H9 (cell line): ENCODE results near the gene MKX. TPM values are rescaled to one million over a fixed set of nuclear protein-coding genes. Genes with fewer than 3 reads are reported as not detected.

Source experiments
- DNase-seq: peaks from one replicate; pipeline ENCODE4 v3.0.0-alpha.2; 2017
- H2AFZ ChIP-seq: one replicate; pipeline ENCODE4 v1.6.1; 2013; ENCODE audit warnings: mild to moderate bottlenecking, low read length, control low read depth, moderate library complexity
- H2AK5ac ChIP-seq: 2 replicates; pipeline ENCODE4 v1.6.1; 2013; ENCODE audit warnings: low read length, control low read depth, mixed read lengths; ENCODE audit not compliant: insufficient read length
- H2BK120ac ChIP-seq: one replicate; pipeline ENCODE4 v1.6.1; 2013; ENCODE audit warnings: low read depth, mild to moderate bottlenecking, low read length, control low read depth, inconsistent platforms; ENCODE audit not compliant: poor library complexity, severe bottlenecking
- H2BK12ac ChIP-seq: 2 replicates; pipeline ENCODE4 v1.6.1; 2013; ENCODE audit warnings: low read length, control low read depth, mixed read lengths, low read depth; ENCODE audit not compliant: insufficient read length
- H2BK15ac ChIP-seq: 2 replicates; pipeline ENCODE4 v1.6.1; 2013; ENCODE audit warnings: low read depth, low read length, control low read depth
- H2BK20ac ChIP-seq: one replicate; pipeline ENCODE4 v1.6.1; 2013; ENCODE audit warnings: low read depth, mild to moderate bottlenecking, low read length, control low read depth, inconsistent platforms; ENCODE audit not compliant: poor library complexity, severe bottlenecking
- H2BK5ac ChIP-seq: 2 replicates; pipeline ENCODE4 v1.6.1; 2013; ENCODE audit warnings: low read length, control low read depth, mixed read lengths; ENCODE audit not compliant: insufficient read length
- H3K14ac ChIP-seq: 2 replicates; pipeline ENCODE4 v1.6.1; 2013; ENCODE audit warnings: low read length, control low read depth; ENCODE audit not compliant: insufficient read depth
- H3K18ac ChIP-seq: 2 replicates; pipeline ENCODE4 v1.6.1; 2013; ENCODE audit warnings: low read depth, mild to moderate bottlenecking, mixed read lengths, low read length, control low read depth; ENCODE audit not compliant: insufficient read length
- H3K23ac ChIP-seq: 2 replicates; pipeline ENCODE4 v1.6.1; 2013; ENCODE audit warnings: low read length, control low read depth, mixed read lengths, low read depth; ENCODE audit not compliant: insufficient read length
- H3K23me2 ChIP-seq: 2 replicates; pipeline ENCODE4 v1.6.1; 2013; ENCODE audit warnings: low read depth, mild to moderate bottlenecking, mixed read lengths, low read length, control low read depth; ENCODE audit not compliant: insufficient read length, poor library complexity, severe bottlenecking
- H3K27ac ChIP-seq: 2 replicates; pipeline ENCODE4 v1.5.1; 2013; ENCODE audit warnings: low read length, control low read depth, mixed read lengths, low read depth; ENCODE audit not compliant: insufficient read length
- H3K27me3 ChIP-seq: 2 replicates; pipeline ENCODE4 v1.6.1; 2013; ENCODE audit warnings: low read length, control low read depth, inconsistent platforms; ENCODE audit not compliant: insufficient read depth
- H3K4ac ChIP-seq: 2 replicates; pipeline ENCODE4 v1.6.1; 2013; ENCODE audit warnings: low read depth, mild to moderate bottlenecking, control low read depth, inconsistent platforms, low read length, moderate library complexity
- H3K4me1 ChIP-seq: 2 replicates; pipeline ENCODE4 v1.6.1; 2013; ENCODE audit warnings: low read length, control low read depth, inconsistent platforms; ENCODE audit not compliant: insufficient read depth
- H3K4me2 ChIP-seq: 2 replicates; pipeline ENCODE4 v1.6.1; 2013; ENCODE audit warnings: low read length, control low read depth, mixed read lengths; ENCODE audit not compliant: insufficient read length, insufficient read depth
- H3K56ac ChIP-seq: 2 replicates; pipeline ENCODE4 v1.6.1; 2013; ENCODE audit warnings: low read depth, mild to moderate bottlenecking, mixed read lengths, low read length, control low read depth; ENCODE audit not compliant: insufficient read length
- H3K79me1 ChIP-seq: 2 replicates; pipeline ENCODE4 v1.6.1; 2013; ENCODE audit warnings: low read depth, mild to moderate bottlenecking, moderate library complexity, low read length, control low read depth, inconsistent platforms; ENCODE audit not compliant: insufficient read depth, poor library complexity, severe bottlenecking
- H3K79me2 ChIP-seq: 2 replicates; pipeline ENCODE4 v1.6.1; 2013; ENCODE audit warnings: low read length, control low read depth, inconsistent platforms; ENCODE audit not compliant: insufficient read depth
- H3K9ac ChIP-seq: 2 replicates; pipeline ENCODE4 v1.6.1; 2013; ENCODE audit warnings: low read length, control low read depth, mixed read lengths; ENCODE audit not compliant: insufficient read length; ENCODE audit errors: extremely low read depth
- H3K9me3 ChIP-seq: one replicate; pipeline ENCODE4 v1.6.1; 2013; ENCODE audit warnings: low read depth, low read length, inconsistent platforms; ENCODE audit not compliant: control insufficient read depth
- H3T11ph ChIP-seq: one replicate; pipeline ENCODE4 v1.6.1; 2013; ENCODE audit warnings: mild to moderate bottlenecking, low read length, control low read depth, inconsistent platforms
- H4K20me1 ChIP-seq: one replicate; pipeline ENCODE4 v1.6.1; 2013; ENCODE audit not compliant: control insufficient read depth, insufficient read length, insufficient read depth
- H4K5ac ChIP-seq: 2 replicates; pipeline ENCODE4 v1.6.1; 2013; ENCODE audit warnings: low read depth, mild to moderate bottlenecking, mixed read lengths, low read length, control low read depth; ENCODE audit not compliant: insufficient read length
- H4K8ac ChIP-seq: replicated peaks from 2 replicates; pipeline ENCODE4 v1.6.1; 2013; ENCODE audit warnings: low read length, control low read depth, mixed read lengths, low read depth; ENCODE audit not compliant: insufficient read length
- H4K91ac ChIP-seq: 2 replicates; pipeline ENCODE4 v1.6.1; 2013; ENCODE audit warnings: low read depth, mild to moderate bottlenecking, moderate library complexity, mixed read lengths, low read length, control low read depth; ENCODE audit not compliant: insufficient read length
- H3K27ac Mint-ChIP-seq, 3 experiments: 2 replicates in 2 of 3; 3 replicates in 1 of 3; pipeline ENCODE4 v1.8.0; 2020 to 2021; ENCODE audit warnings: mixed read lengths in 3 of 3, mild to moderate bottlenecking in 1 of 3, moderate library complexity in 1 of 3
- H3K27me3 Mint-ChIP-seq: 2 replicates; pipeline ENCODE4 v1.8.0; 2021; ENCODE audit warnings: low read depth, mild to moderate bottlenecking, moderate library complexity, mixed read lengths
- H3K36me3 Mint-ChIP-seq, 3 experiments: 2 replicates in 2 of 3; 3 replicates in 1 of 3; pipeline ENCODE4 v1.8.0; 2020 to 2021; ENCODE audit warnings: low read depth in 3 of 3, mixed read lengths in 3 of 3; ENCODE audit not compliant: insufficient read depth in 1 of 3
- H3K4me1 Mint-ChIP-seq, 2 experiments: 2 replicates each; pipeline ENCODE4 v1.8.0; 2020; ENCODE audit warnings: mixed read lengths in 2 of 2
- H3K4me3 Mint-ChIP-seq, 2 experiments: 2 replicates in 1 of 2; 3 replicates in 1 of 2; pipeline ENCODE4 v1.8.0; 2020 to 2021; ENCODE audit warnings: mild to moderate bottlenecking in 2 of 2, mixed read lengths in 2 of 2, moderate library complexity in 1 of 2
- H3K9me3 Mint-ChIP-seq, 2 experiments: 2 replicates in 1 of 2; 3 replicates in 1 of 2; pipeline ENCODE4 v1.8.0; 2020; ENCODE audit warnings: mild to moderate bottlenecking in 2 of 2, mixed read lengths in 2 of 2, moderate library complexity in 1 of 2
- WGBS: extraction: QIAGEN DNeasy Blood & Tissue Kit; methylation state at CpG from one replicate; pipeline ENCODE4 v1.1.7; 2013; ENCODE audit warnings: missing lambda C conversion rate, low lambda C conversion rate, mixed read lengths; ENCODE audit not compliant: insufficient read length; ENCODE audit errors: extremely low coverage; 5-methylcytosine and 5-hydroxymethylcytosine counted together
- total RNA-seq: library from RNA; stranded (reverse); gene quantifications from 2 replicates; pipeline ENCODE4 v1.2.1, GENCODE V29; 2021
- TF ChIP-seq, protein P1 (sequence below): fragments of 200-600 bp; sonication (generic); conservative IDR thresholded peaks from 3 replicates; pipeline ENCODE4 v1.8.0; 2021; ENCODE audit warnings: antibody characterized with exemption, mild to moderate bottlenecking

MKX gene
- total RNA-seq, 1 experiment from 2014 or later = 0.46 TPM

DNA sequence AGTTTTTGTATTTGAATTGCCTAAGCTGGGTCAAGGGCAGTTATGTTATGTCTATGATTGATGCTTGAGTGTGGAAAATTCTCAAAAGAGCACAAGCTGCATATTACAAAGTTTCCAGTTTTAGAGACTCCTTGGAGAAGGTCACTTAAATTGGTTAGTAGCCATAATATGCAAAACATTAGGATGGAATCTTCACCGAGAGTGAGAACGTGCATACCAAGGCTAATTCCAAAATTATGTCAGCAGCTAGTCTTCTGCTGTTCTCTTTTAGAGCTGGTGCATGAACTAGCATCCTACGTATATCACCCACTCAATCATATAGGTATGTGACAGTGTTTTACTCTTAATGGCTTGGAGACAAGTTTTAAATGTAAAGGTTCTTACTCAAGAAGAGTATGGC is 49.2 kb downstream of the MKX start:
- Mint-ChIP-seq H3K4me1 (peaks cover 10% of the 10 kb centered on the region in 2 experiments), H3K4me3 (no peak overlapping the region), H3K9me3 (no peaks in the 10 kb centered on the region), H3K27ac (no peak overlapping the region), H3K27me3 (peaks cover 2% of the 10 kb centered on the region; the same call in 1 of the 2 replicates), H3K36me3 (no peaks in the 10 kb centered on the region; a peak in 2 of 7 replicates)
- no peak overlapping the region for H4K91ac ChIP-seq
- H4K20me1 ChIP-seq = no peaks in the 10 kb centered on the region
- no peak for DNase-seq
- no peak overlapping the region for H3K4ac ChIP-seq
- WGBS = no CpG with 5 or more reads among the region's 3 CpGs
- no peaks in the 10 kb centered on the region for H3K4me1 ChIP-seq
- H3K18ac ChIP-seq = no peak overlapping the region
- no peak overlapping the region for H3K23ac ChIP-seq
- no peak overlapping the region for H2BK120ac ChIP-seq
- no peaks in the 10 kb centered on the region for H3K79me1 ChIP-seq
- no peak overlapping the region for H2BK5ac ChIP-seq
- H3K23me2 ChIP-seq = no peaks in the 10 kb centered on the region
- H3K14ac ChIP-seq = no peak overlapping the region
- H2BK20ac ChIP-seq = no peak overlapping the region
- no peaks in the 10 kb centered on the region for H3K27me3 ChIP-seq
- H3K9me3 ChIP-seq = no peaks in the 10 kb centered on the region
- no peak overlapping the region for H3K56ac ChIP-seq
- H2BK15ac ChIP-seq = no peak overlapping the region
- no peaks in the 10 kb centered on the region for H3K79me2 ChIP-seq
- H3K27ac ChIP-seq = no peak overlapping the region
- H3K4me2 ChIP-seq = no peak overlapping the region
- no peak overlapping the region for H3K9ac ChIP-seq
- H3T11ph ChIP-seq = no peak overlapping the region
- H2AK5ac ChIP-seq = no peak overlapping the region
- H4K5ac ChIP-seq = no peak overlapping the region
- TF ChIP-seq, protein P1, sequence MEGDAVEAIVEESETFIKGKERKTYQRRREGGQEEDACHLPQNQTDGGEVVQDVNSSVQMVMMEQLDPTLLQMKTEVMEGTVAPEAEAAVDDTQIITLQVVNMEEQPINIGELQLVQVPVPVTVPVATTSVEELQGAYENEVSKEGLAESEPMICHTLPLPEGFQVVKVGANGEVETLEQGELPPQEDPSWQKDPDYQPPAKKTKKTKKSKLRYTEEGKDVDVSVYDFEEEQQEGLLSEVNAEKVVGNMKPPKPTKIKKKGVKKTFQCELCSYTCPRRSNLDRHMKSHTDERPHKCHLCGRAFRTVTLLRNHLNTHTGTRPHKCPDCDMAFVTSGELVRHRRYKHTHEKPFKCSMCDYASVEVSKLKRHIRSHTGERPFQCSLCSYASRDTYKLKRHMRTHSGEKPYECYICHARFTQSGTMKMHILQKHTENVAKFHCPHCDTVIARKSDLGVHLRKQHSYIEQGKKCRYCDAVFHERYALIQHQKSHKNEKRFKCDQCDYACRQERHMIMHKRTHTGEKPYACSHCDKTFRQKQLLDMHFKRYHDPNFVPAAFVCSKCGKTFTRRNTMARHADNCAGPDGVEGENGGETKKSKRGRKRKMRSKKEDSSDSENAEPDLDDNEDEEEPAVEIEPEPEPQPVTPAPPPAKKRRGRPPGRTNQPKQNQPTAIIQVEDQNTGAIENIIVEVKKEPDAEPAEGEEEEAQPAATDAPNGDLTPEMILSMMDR = no peak
- no peak overlapping the region for H2AFZ ChIP-seq
- no peak overlapping the region for H2BK12ac ChIP-seq
- no peak overlapping the region for H4K8ac ChIP-seq
